ENCODE measurements around the gene PPP4R3A. TPM values are rescaled to one million over a fixed set of nuclear protein-coding genes. Genes with fewer than 3 reads are reported as not detected.

The PPP4R3A gene
- total RNA-seq, 4 donors from 2014 or later: 89.7 to 108 (median 95.7) TPM

DNA sequence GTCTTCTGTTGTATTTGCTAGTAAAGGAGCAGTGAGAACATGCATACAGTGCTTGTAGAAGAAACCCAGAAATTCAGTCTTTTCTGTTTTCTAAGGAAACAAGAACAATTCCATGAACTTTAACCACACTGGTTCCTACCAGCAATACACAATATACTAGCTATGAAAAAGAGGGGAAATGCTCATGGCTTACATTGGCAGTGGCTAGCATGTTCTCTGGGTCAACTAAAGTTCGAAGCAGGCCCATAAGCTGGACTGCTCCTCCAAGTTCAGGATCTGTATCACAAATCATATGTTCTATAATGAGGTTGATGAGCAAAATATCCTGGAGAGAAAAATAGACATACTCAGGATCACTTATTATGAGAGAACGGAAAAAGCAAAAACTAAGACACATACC is 37.1 kb downstream of the PPP4R3A start:
- Histone ChIP-seq H3K4me1 (peaks cover 0 to 2% of the 10 kb centered on the region in 2 donors), H3K27me3 (no peaks in the 10 kb centered on the region), H3K36me3 (peaks cover 46 to 61% of the 10 kb centered on the region in 2 donors), H3K27ac (no peak overlapping the region), H3K4me3 (replicated peaks in 1 of 3) (no peak overlapping the region), H3K9me3 (no peaks in the 10 kb centered on the region)
- WGBS, 2 donors: 88 to 95% methylated on average over 2 of the region's 2 CpGs
- TF ChIP-seq, protein P1, sequence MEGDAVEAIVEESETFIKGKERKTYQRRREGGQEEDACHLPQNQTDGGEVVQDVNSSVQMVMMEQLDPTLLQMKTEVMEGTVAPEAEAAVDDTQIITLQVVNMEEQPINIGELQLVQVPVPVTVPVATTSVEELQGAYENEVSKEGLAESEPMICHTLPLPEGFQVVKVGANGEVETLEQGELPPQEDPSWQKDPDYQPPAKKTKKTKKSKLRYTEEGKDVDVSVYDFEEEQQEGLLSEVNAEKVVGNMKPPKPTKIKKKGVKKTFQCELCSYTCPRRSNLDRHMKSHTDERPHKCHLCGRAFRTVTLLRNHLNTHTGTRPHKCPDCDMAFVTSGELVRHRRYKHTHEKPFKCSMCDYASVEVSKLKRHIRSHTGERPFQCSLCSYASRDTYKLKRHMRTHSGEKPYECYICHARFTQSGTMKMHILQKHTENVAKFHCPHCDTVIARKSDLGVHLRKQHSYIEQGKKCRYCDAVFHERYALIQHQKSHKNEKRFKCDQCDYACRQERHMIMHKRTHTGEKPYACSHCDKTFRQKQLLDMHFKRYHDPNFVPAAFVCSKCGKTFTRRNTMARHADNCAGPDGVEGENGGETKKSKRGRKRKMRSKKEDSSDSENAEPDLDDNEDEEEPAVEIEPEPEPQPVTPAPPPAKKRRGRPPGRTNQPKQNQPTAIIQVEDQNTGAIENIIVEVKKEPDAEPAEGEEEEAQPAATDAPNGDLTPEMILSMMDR (IDR thresholded peaks at IDR 0.05): no peak
- no peak for TF ChIP-seq POLR2A (IDR thresholded peaks at IDR 0.05)
- no peak for DNase-seq
- intact Hi-C loops (cut with DNase I): no loop called here

DNA sequence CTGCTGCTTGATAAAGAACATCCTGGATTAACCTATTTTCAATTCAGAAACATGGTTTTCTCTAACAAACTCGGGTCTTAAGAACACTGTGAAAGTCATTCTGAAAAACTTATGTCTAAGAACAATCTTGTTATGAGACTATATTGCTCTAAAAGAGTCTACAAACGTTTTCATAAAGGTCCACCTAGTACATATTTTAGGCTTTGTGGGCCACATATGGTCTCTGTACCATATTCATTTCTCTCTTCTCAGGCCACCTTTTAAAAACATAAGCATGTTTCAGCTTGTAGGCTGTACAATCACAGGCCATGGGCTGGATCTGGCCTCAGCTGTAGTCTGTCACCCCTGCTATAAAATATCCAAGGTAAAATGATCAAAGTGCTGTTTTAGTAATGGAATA is 39.9 kb downstream of the PPP4R3A start:
- Histone ChIP-seq H3K4me3 (replicated peaks in 1 of 3) (no peak overlapping the region), H3K27me3 (no peaks in the 10 kb centered on the region), H3K27ac (no peak overlapping the region), H3K9me3 (no peaks in the 10 kb centered on the region), H3K4me1 (no peaks in the 10 kb centered on the region), H3K36me3 (peaks cover 35 to 50% of the 10 kb centered on the region in 2 donors)
- intact Hi-C loops (cut with DNase I): no loop called here
- TF ChIP-seq, protein P1 (IDR thresholded peaks at IDR 0.05): no peak
- no peak for TF ChIP-seq POLR2A (IDR thresholded peaks at IDR 0.05)
- no peak for DNase-seq
- 77 to 91% methylated on average over 2 of the region's 2 CpGs for WGBS, 2 donors

DNA sequence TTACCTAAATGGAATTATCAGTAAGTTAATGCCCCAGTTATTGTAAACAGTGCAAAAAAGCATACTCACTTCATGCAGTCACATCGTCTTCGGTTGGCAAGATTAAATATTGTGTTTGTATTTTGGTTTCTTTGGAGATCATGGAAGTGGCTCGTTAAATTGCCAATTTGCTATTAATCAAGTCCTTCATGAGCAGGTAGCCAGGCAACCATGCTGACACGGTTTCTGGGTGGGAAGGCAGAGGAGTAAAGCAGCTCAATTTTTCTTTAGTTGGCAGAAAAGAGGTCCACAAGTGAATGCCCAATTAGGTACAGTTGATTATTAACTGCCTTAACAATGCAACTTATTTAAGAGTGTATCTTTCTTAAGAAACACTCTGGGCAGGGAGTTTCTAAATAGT is 43.9 kb downstream of the PPP4R3A start:
- TF ChIP-seq, protein P1 (IDR thresholded peaks at IDR 0.05): no peak
- TF ChIP-seq POLR2A (IDR thresholded peaks at IDR 0.05): no peak
- Histone ChIP-seq H3K4me1 (no peaks in the 10 kb centered on the region), H3K9me3 (no peaks in the 10 kb centered on the region), H3K36me3 (peaks cover 34 to 42% of the 10 kb centered on the region in 2 donors), H3K27me3 (no peaks in the 10 kb centered on the region), H3K4me3 (replicated peaks in 1 of 3) (no peak overlapping the region), H3K27ac (no peak overlapping the region)
- intact Hi-C loops (cut with DNase I): no loop called here
- DNase-seq: no peak
- 53% methylated on average over 4 of the region's 4 CpGs for WGBS, 2 donors

DNA sequence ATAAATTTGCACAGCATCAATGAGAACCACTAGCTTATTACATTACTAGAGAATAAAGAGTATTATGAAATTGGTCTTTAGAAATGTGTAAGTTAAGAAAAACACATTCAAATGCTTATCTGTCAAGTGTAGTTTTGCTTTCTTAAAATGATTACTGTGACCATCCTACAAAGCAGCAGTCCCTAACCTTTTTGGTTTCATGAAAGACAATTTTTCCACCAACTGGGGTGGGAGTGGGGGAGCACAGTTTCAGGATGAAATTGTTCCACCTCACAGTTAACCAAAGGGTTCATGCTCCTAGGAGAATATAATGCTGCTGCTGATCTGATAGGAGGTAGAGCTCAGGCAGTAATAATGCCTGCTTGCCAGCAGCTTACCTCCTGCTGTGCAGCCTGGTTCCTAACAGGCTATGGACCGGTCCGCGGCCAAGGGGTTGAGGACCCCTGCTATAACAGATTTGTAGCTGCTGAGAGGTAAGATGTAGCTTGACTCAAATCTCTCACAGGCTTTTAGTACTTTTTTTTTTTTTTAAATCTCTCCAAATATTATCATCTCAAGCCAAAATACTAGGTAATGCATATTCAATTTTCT is 45.4 kb downstream of the PPP4R3A start:
- no peak overlapping the region for H3K27ac ChIP-seq
- H3K36me3 ChIP-seq: peaks cover 40 to 42% of the 10 kb centered on the region in 2 donors
- whole genome bisulfite sequencing, 2 donors: 63 to 82% methylated on average over 3 of the region's 3 CpGs

DNA sequence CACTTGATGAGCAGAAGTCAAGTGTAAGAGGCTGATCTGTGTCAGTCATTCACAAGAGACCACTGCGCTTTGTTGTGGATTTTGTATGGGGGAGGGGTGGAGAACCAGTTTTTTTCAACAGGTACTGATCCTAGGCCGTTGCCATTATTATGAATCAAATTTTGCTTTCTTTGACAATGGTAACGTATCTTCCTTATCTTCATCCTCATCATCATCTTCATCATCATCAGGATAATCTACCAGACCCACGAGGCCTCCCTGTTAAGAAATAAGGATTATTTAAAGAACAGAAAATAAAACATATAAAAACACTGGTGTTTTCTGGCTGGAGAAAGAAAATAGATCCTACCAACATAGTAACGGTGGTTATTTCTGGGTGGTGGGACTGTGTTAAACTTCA is 51.5 kb downstream of the PPP4R3A start:
- Histone ChIP-seq H3K9me3 (no peaks in the 10 kb centered on the region), H3K27ac (no peak overlapping the region), H3K36me3 (peaks cover 46 to 52% of the 10 kb centered on the region in 2 donors), H3K4me1 (no peaks in the 10 kb centered on the region), H3K27me3 (no peaks in the 10 kb centered on the region), H3K4me3 (replicated peaks in 1 of 3) (no peak overlapping the region)
- intact Hi-C loops (cut with DNase I): no loop called here
- TF ChIP-seq, protein P1 (IDR thresholded peaks at IDR 0.05): no peak
- no peak for TF ChIP-seq POLR2A (IDR thresholded peaks at IDR 0.05)
- 92 to 94% methylated on average over 5 of the region's 5 CpGs for WGBS, 2 donors
- DNase-seq: no peak

More for the DNA sequence above, 45.4 kb downstream of the PPP4R3A start:
- no peaks in the 10 kb centered on the region for H3K9me3 ChIP-seq
- TF ChIP-seq, protein P1 (IDR thresholded peaks at IDR 0.05): no peak
- no peak for TF ChIP-seq POLR2A (IDR thresholded peaks at IDR 0.05)
- no peaks in the 10 kb centered on the region for H3K27me3 ChIP-seq
- no peaks in the 10 kb centered on the region for H3K4me1 ChIP-seq
- intact Hi-C loops (cut with DNase I): no loop called here
- H3K4me3 ChIP-seq (replicated peaks in 1 of 3): no peak overlapping the region
- DNase-seq: no peak

Measured in thyroid gland (tissue), 4 donors.